Brain pericyte (primary cell): ENCODE data around the gene OR2T34.
"Not testable (repeated sequence)": the region's sequence is repeated elsewhere in the genome, so short reads cannot be mapped to it uniquely, and the experiment has no call there.

ENCODE experiments used
- DNase-seq: peaks from one replicate; pipeline ENCODE4 v3.0.0-alpha.2; 2012; ENCODE audit warnings: low read depth, low spot score

Gene OR2T34, protein sequence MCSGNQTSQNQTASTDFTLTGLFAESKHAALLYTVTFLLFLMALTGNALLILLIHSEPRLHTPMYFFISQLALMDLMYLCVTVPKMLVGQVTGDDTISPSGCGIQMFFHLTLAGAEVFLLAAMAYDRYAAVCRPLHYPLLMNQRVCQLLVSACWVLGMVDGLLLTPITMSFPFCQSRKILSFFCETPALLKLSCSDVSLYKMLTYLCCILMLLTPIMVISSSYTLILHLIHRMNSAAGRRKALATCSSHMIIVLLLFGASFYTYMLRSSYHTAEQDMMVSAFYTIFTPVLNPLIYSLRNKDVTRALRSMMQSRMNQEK

DNA sequence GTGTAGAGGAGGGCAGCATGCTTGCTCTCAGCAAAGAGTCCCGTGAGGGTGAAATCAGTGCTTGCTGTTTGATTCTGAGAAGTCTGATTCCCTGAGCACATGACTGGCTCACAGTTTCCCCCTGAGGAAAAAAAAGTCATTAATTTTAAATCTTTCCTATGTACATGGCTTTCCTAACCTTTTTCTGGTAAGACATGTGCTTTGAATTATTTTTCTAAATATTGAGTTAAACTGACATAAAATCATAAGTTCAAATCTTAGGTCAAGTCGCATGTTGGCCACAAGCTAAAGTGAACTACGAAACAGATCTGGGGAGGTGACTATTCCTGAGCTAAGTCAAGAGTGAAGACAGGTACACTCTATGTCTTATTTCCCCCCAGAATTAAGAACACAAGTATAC lies at the start of gene OR2T34:
TSS of gene OR2T34 (minus strand) at position 101 of the 400 bp plus-strand sequence. CDS start at position 101, 0 bp downstream.
- DNase-seq: not testable (repeated sequence)

DNA sequence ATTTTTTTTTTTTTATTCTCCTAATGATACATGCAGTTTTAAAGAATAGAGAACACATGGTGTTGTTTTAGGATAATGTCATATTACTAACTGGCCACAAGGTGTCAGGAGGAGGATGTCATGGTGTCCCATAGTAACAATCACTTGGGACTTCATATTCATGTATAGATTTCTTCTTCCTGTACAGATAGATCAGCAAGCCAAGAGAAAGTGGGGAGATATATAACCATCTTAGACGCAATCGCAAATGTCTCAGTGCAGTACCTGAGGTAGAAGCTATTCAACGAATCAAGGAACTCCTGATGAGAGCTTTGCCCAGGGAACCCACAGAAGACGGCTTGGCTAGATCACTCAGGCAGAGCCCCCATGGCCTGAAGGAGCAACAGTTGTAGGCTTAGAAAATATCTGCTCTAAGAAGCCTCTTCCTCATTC lies 48.0 kb upstream of the OR2T34 start:
- DNase-seq: no peak

DNA sequence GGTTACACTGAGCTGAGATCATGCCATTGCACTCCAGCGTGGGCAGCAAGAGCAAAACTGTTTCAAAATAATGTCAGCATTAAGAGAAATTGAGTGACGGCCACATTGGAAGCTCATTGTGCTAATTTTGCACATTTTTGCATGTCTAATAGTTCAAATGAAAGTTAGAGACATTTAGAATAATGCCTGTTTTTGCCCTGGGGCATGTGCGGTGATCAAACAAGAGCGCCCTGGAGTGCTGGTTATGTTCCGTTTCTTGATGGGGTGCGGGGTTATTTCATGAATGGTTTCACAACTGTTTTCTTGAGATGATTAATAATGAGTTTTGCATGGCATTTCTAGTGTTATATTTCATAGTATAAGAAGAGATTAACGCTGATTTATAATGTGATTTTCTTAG lies 47.2 kb upstream of the OR2T34 start:
- no peak for DNase-seq

DNA sequence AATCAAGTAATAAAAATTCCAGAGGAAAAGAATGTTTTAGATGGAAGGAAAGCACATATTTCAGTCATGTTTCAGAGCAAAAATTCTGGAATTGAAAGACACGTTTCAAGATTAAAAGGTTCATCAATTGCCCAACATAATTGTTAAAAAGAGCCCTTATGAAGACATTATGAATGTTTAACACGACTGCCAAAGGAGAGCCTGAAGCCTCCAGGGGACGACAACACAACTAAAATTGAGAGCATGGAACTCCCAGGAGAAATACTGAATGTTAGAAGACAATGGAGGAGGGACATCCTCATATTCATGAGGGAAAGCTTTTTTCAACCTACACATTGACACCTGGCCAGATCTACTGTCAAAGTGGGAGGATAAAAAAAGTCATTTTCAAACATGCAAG lies 44.3 kb upstream of the OR2T34 start:
- no peak for DNase-seq

DNA sequence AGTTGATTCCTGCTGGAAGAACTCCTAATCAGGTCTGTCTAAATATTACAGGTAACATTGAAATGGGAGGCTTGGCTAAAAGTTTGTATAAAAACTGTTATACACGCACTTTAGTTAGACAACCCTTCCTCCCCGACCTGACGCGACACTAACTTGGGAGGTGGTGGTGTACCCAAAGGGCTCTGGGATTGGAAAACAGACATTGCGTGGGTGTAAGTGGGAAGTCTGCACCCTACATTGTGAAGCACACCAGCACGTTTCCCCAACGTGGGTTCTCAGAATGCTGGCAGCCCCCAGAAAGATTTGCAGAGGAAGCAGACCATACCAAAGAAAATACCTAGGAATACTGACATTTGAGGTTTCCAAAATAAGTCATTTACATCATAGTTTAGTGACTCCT lies 43.6 kb upstream of the OR2T34 start:
- DNase-seq: no peak

DNA sequence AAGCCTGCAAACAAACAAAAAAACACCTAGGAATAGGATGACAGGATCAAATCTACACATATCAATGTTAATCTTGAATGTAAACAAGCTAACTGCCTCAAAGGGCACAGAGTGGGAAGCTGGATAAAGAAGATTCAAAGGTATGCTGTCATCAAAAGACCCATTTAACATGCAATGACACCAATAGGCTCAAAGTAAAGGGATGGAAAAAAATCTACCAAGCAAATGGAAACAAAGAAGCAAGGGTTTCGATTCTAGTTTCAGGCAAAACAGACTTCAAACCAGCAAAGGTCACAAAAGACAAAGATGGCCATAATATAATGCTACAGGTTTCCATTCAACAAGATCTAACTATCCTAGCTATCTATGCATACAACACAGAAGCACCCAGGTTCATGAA lies 39.2 kb upstream of the OR2T34 start:
- no peak for DNase-seq

DNA sequence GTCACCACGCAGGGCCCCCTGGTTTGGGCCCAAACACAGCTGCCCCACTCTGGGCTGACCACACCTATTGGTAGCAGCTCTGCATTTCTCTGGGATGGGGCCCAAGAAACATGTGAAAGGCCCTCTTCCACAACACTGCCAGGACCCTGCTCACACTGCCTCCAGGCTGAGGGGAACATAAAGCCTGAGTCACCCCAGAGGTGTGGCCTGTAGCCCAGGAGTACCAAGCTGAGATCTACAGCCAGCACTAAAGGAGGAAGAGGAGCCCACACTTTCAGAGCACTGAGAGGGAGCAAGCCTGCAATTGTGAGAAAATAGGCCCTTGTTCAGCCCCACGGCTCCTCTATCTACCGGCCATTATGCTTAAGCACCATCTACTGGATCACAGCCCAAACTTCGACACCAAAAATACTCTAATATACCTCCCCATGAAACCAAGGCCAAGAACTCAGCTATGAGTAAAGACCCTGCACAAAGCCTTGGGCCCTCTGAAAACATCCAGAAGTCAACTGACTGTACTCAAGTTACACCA lies 37.4 kb upstream of the OR2T34 start:
- DNase-seq: no peak

DNA sequence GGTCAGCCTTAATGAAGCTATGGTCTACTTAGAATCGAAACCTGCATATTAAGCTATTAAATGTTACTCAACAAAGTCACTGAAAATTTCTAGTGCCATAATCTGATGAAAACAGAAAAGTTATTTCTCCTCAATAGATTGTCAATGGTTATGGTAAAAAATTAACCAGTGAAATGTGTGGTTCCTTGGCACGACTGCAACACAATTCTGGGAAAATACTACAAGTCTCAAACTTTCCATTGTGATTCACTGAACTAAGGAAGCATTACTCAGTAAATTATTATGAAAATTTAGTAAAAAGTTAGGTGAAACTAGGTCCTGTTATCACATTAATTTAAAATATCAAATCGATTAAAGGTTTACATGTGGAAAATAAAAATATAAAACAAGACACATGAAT lies 35.7 kb upstream of the OR2T34 start:
- no peak for DNase-seq

DNA sequence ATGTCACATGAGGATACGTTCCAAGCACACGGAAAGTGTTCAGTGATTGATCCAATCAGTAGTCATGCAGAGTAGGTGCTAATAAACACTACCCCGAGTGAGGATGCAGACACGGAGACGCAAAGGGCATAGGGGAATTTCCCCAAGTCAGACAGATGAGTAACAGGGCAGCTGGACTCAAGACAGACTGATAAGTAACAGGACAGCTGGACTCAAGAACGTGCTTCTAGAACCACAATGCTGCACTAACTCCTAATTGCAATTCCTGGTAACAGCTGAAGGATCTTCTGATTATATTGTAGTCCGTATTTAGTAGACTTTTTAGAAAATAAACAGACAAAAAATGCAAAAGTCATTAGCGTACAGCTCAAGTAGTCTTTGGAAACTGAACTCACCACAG lies 24.8 kb upstream of the OR2T34 start:
- DNase-seq: no peak

DNA sequence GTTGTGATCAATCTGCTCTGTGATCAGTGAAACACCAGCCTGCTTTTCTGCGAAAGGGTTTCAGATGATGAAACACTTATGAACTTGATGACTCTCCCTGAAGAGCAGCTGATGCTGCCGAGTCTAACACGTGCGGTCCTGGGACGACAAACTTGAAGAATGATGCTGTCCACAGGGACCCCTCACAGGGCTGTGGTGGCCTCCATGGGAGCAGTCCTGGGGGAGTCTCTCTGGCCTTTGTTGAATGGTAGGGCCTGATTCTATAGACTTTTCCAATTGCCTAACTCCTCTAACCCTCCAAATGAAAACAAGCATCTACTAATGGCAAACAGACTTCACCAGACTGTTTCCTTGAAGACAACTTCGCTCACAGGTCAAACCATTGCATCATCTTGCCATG lies 23.0 kb upstream of the OR2T34 start, which contains the start of gene OR2T10:
TSS of gene OR2T10 (minus strand) at position 112 of the 400 bp plus-strand sequence. CDS start 3,932 bp downstream, outside the sequence.
- no peak for DNase-seq

DNA sequence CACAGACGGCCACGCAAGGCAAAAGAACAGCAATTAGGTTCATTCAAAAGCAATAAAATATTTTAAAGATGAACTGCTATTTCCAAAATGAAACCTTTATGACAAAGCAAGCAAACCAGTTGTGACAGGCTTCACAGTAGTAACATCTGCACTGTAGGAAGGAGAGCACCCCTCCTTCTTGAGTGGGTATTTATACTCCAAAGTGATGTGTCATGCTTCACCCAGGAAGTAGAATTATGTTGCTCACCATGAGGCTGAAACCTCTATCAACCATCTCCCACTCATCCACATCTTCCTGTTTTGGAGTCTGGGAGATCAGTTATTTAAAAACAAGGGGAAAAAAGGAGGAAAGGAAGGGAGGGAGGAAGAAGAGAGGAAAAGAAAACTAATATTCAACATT lies 22.1 kb upstream of the OR2T34 start:
- DNase-seq: no peak

DNA sequence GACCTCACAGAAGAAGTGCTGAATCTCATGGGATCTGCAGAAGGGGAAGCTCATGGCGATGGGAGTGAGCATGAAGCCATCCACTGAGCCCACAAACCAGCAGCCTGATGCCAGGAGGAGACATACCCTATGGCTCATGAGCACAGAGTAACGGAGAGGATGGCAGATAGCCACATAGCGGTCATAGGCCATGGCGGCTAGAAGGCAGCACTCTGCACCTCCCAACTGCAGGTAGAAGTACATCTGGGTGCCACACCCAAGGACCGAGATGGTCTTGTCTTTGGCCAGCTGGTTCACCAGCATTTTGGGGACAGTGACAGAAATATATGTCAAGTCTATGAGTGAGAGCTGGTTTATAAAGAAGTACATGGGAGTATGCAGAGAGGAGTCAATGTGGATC lies 18.7 kb upstream of the OR2T34 start:
- DNase-seq: no peak

DNA sequence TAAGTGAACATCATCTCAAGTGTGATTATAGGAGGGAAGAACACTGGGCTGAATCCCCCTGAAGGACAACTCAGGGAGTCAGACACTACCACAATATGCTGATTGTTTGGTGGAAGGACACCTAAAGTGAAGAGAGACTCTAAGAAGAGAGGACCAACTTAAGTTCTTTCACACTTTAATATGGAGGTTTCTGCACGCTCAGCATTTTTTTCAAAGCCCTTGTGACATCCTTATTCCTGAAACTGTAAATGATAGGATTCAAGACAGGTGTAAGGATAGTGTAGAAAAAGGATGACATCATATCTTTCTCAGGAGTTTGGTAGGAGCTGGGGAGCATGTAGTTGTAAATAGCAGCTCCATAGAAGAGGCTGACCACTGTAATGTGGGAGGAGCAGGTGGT lies 18.1 kb upstream of the OR2T34 start:
- no peak for DNase-seq

DNA sequence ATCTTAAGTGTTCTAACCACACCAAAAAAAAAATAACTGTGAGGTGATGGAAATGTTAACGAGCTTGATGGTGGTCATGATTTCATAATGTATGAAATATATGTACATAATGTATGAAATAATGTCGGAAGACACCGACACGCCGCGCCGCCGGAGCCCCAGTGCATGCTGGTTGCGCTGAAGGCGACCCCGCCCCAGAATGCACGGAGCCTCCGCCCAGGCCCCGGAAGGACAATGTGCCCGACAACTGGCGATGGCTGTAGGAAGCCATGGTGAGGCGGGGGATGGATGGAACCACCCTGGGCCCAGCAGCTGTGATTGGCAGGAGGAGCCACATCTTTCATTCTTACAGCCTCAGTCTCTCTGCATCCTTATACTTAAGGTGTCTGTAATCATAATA lies 15.5 kb upstream of the OR2T34 start:
- DNase-seq: no peak

DNA sequence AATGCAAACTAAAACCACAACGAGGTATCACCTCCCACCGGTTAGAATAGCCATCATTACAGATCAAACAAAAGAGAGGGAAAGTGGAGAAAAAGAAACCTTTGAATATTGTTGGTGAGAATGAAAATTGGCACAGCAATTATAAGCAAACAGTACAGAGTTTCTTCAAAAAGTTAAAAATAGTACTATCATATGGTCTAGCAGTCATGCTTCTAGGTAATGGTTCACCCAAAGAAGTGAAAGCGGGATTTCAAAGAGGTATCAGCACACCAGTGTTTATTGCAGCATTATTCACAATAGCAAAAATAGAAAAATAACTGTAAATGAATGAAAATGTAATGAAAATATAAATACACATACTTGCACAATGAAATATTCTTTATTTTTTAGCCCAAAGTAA lies 14.8 kb upstream of the OR2T34 start:
- DNase-seq: no peak

DNA sequence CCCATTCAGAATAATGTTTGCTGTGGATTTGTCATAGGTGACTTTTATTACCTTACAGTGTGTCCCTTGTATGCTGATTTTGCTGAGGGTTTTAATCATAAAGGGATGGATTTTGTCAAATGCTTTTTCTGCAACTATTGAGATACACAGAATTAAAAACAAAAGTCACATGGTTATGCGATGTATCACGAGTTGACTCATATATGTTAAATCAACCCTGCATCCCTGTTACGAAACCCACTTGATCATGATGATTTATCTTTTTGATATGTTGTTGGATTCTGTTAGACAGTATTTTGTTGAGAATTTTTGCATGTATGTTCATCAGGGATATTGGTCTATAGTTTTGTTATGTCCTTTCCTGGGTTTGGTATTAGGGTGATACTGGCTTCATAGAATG lies 10.7 kb upstream of the OR2T34 start:
- DNase-seq: no peak

DNA sequence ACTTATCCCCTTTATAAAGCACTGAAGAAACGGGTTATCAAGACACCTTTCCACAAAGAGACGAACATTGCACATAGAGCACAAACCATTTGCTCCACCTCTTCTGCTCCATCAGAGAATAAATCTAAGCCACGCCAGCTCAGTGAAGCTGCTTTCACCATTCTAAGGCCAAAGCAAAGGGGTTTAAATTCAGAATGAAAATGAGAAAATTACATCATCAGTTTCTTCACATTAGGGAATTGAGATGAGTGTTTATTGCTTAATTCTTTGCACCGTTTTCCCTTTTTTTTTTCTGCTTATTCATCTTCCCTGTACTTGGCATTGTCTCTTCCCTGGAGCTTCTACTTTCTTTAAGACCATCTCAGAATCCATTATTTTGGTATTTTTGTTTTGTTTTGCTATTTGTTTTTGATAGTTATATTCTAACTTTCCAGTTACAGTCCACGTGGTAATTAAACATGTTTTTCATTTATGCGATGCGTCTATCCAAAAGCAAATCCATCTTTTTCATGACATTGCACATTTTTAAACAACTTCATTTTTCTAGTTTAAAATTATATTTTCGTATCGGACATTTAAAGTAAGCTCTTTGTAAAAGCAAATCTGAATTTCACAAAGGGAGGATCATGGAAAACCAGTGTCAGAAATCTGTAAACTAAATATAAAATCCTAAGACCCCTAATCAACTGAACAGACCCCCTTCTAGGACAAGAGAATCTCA lies 1.9 kb upstream of the OR2T34 start:
- no peak for DNase-seq

DNA sequence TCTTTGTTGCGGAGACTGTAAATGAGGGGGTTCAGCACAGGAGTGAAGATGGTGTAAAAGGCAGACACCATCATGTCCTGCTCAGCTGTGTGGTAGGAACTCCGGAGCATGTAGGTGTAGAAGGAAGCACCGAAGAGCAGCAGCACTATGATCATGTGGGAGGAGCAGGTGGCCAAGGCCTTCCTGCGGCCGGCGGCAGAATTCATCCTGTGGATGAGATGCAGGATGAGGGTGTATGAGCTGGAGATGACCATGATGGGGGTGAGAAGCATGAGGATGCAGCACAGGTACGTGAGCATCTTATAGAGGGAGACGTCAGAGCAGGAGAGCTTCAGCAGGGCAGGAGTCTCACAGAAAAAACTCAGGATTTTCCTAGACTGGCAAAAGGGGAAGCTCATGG lies 701 bp downstream of the OR2T34 start:
- not testable (repeated sequence) for DNase-seq

DNA sequence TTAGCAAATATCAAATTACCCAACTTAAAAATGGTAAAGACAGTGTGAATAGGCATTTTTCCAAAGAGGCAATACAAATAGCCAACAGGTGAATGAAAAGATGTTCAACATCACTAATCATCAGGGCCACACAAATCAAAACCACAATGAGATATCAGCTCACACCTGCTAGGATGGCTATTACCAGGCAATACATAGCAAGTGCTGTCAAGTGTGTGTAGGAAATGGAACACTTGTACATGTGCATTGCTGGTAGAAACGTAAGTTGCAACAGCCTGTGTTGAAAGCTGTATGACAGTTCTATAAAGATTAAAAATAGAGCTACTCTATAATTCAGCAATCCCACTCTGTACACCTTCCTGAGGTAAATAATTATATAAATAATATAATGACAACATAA lies 2.5 kb downstream of the OR2T34 start:
- not testable (repeated sequence) for DNase-seq

DNA sequence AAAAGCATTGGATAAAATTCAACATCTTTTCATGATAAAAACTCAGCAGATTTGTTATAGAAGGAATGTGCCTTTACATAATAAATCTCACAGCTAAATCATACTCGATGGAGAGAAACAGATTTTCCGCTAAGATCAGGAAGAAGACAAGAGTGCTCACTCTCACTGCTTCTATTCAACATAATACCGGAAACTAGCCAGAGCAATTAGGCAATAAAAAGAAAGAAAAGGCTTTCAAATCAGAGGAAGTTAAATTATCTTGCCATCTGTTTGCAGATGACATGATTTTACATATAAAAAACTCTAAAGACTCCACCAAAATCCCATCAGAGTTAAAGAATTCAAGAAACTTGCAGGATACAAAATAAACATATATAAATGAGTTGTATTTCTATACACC lies 3.7 kb downstream of the OR2T34 start:
- not testable (repeated sequence) for DNase-seq

DNA sequence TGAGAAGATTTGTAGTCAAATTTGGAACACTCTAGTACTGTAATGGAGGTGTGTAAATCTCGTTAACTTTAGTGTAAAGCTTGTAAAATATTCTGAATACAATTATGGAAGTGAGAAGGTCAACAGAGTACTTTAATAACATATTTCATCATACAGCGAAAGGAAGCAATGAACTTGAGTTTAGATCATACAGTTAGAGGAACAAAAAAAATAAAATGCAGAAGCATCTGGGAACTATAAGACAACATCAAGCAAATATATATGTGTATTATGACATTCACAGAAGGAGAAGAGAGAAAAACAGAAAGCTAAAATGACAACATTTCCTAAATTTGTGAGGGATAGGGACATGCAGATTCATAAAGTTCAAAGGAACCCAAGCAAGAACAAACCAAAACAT lies 5.5 kb downstream of the OR2T34 start:
- not testable (repeated sequence) for DNase-seq

DNA sequence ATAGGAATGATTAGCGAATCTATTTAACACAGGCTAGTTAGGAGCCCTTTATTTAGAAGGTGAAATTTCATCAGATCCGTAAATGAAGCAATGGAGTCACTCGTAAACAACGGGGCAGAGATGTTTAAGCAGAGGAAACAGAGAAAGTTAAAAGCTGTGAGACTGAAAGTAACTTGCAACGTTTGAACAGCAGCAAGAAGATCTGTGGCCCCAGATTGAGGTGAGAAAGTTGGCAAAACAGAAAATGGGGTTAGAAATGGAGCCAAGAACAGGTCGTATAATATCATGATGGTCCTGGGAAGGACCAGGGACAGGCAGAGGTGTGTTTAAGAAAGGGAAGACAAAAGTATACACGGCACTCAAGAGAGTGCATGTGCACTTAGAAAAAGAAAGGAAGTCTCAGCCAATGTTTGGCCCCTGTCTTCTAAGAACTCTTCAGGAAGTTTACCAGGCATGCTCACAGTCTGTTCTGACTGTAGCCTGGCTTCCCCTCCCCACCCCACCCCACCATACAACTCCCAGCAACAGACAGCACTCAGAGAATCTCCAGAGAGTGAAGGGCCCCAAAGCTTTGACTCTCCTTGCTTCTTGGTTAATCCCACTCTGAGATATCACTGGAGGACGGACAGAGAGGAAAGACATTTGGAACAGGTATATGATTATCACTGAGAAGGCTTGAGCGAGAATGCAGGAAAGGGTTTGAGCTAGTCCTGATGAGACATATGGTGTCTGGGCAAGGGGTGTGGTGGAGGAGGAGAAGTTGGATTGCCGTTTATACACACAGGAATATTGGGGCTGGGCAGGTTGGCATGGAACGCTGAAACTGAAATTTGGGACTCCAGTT lies 8.8 kb downstream of the OR2T34 start:
- not testable (repeated sequence) for DNase-seq
